HCT116 (cell line): ENCODE data around the gene ZNF618. TPM values are rescaled to one million over a fixed set of nuclear protein-coding genes. Genes with fewer than 3 reads are reported as not detected.

Experiments used
- ATAC-seq: fragments of 200-7000 bp; cut with Tn5 transposase; 2 replicates; pipeline ENCODE4 v1.9.1; 2020; ENCODE audit warnings: mild to moderate bottlenecking, moderate library complexity
- BruUV-seq: library from RNA; stranded (reverse); fragments of 400-500 nt; replicated peaks from 2 replicates; lab custom pipeline; 2021; lab: Mats Ljungman, UMichigan
- CTCF ChIA-PET: fragments of 300-600 bp; sonication (Branson Sonifier 250); formaldehyde crosslinking; loops from one replicate; lab custom pipeline; 2021; ENCODE audit warnings: antibody characterized with exemption; lab: Charles Lee
- POLR2A ChIA-PET: fragments of 300-600, 350-600 bp; sonication (Branson Sonifier 250); formaldehyde crosslinking; loops from one replicate; lab custom pipeline; 2021; ENCODE audit warnings: antibody characterized with exemption; lab: Charles Lee
- RAD21 ChIA-PET, 2 experiments: fragments of 300-600 bp; sonication (Branson Sonifier 250); formaldehyde crosslinking; loops; one replicate each; lab custom pipeline; 2023; ENCODE audit warnings: low total read pairs in 2 of 2; ENCODE audit not compliant: uncharacterized antibody in 2 of 2, unreplicated experiment in 2 of 2, low non-redundant PET in 1 of 2; lab: Charles Lee
- DNase-seq: peaks from one replicate; pipeline ENCODE4 v3.0.0-alpha.2; 2010; ENCODE audit warnings: low read depth, low spot score
- H2AFZ ChIP-seq: fragments of 200-600 bp; shearing (Covaris generic), sonication (generic); 2 replicates; pipeline ENCODE4 v1.6.1; 2017; ENCODE audit warnings: low read depth, mixed run types, mixed read lengths, antibody characterized with exemption, low read length; ENCODE audit not compliant: poor library complexity, severe bottlenecking
- H3K27ac ChIP-seq: 2 replicates; pipeline ENCODE4 v1.5.1; 2012; ENCODE audit warnings: low read depth, low read length
- H3K27me3 ChIP-seq: fragments of 200-600 bp; sonication (generic); 2 replicates; pipeline ENCODE4 v1.6.1; 2016; ENCODE audit warnings: mixed run types, low read length, mixed read lengths; ENCODE audit not compliant: insufficient read depth
- H3K36me3 ChIP-seq, 2 experiments: fragments of 200-500 bp in 1 of 2; fragments of 200-600 bp in 1 of 2; sonication (Bioruptor generic) in 1 of 2; sonication (generic) in 1 of 2; 2 replicates each; pipeline versions ENCODE4 v1.5.1 to v1.6.1; 2014 to 2016; ENCODE audit warnings: low read length in 2 of 2, inconsistent platforms in 1 of 2, mixed read lengths in 1 of 2, mixed run types in 1 of 2; ENCODE audit not compliant: insufficient read depth in 2 of 2, control insufficient read depth in 1 of 2
- H3K4me1 ChIP-seq, 2 experiments: fragments of 200-600 bp in 1 of 2; sonication (generic) in 1 of 2; 2 replicates each; pipeline versions ENCODE4 v1.5.1 to v1.6.1; 2012 to 2017; ENCODE audit warnings: low read length in 2 of 2, inconsistent platforms in 1 of 2, mild to moderate bottlenecking in 1 of 2, mixed read lengths in 1 of 2, mixed run types in 1 of 2, moderate library complexity in 1 of 2; ENCODE audit not compliant: insufficient read depth in 2 of 2, control insufficient read depth in 1 of 2
- H3K4me2 ChIP-seq: fragments of 200-600 bp; sonication (generic); 2 replicates; pipeline ENCODE4 v1.6.1; 2017; ENCODE audit warnings: mixed run types, low read length, mixed read lengths
- H3K4me3 ChIP-seq, 2 experiments: fragments of 200-600 bp in 1 of 2; sonication (generic) in 1 of 2; replicated peaks in 1 of 2; 2 replicates each; pipeline ENCODE4 v1.5.1; 2011 to 2016; ENCODE audit warnings: low read length in 2 of 2, control low read depth in 1 of 2, low read depth in 1 of 2, mild to moderate bottlenecking in 1 of 2, mixed read lengths in 1 of 2, mixed run types in 1 of 2
- H3K79me2 ChIP-seq: fragments of 200-600 bp; sonication (generic); 2 replicates; pipeline ENCODE4 v1.6.1; 2017; ENCODE audit warnings: mild to moderate bottlenecking, mixed run types, low read length, moderate library complexity, mixed read lengths; ENCODE audit not compliant: insufficient read depth
- H3K9ac ChIP-seq: fragments of 200-600 bp; sonication (generic); 2 replicates; pipeline ENCODE4 v1.6.1; 2016; ENCODE audit warnings: low read length, mixed read lengths
- H3K9me2 ChIP-seq: fragments of 200-600 bp; sonication (generic), shearing (Covaris generic); 2 replicates; pipeline ENCODE4 v1.6.1; 2017; ENCODE audit warnings: mixed run types, mild to moderate bottlenecking, moderate library complexity; ENCODE audit not compliant: insufficient read depth
- H3K9me3 ChIP-seq, 2 experiments: fragments of 200-500 bp in 1 of 2; fragments of 200-600 bp in 1 of 2; sonication (Bioruptor generic) in 1 of 2; sonication (generic) in 1 of 2; 2 replicates each; pipeline ENCODE4 v1.6.1; 2014 to 2017; ENCODE audit warnings: low read length in 2 of 2, mixed read lengths in 2 of 2, inconsistent platforms in 1 of 2, low read depth in 1 of 2, mild to moderate bottlenecking in 1 of 2, mixed run types in 1 of 2, moderate library complexity in 1 of 2; ENCODE audit not compliant: control insufficient read depth in 1 of 2, insufficient read depth in 1 of 2
- H4K20me1 ChIP-seq: fragments of 200-600 bp; sonication (generic), shearing (Covaris generic); 2 replicates; pipeline ENCODE4 v1.6.1; 2017; ENCODE audit warnings: mixed run types, mild to moderate bottlenecking, moderate library complexity; ENCODE audit not compliant: insufficient read depth
- CBX3 ChIP-seq: IDR thresholded peaks from 2 replicates; pipeline ENCODE4 v1.6.1; 2012; ENCODE audit warnings: low read depth
- EZH2 ChIP-seq: fragments of 200-600 bp; sonication (generic); IDR thresholded peaks from 2 replicates; pipeline ENCODE4 v1.6.1; 2017; ENCODE audit warnings: antibody characterized with exemption, mixed run types
- EZH2phosphoT487 ChIP-seq: fragments of 200-600 bp; IDR thresholded peaks from 2 replicates; pipeline ENCODE4 v1.6.1; 2018; ENCODE audit warnings: antibody characterized with exemption, borderline replicate concordance
- FOSL1 ChIP-seq: IDR thresholded peaks from 2 replicates; pipeline ENCODE4 v1.6.1; 2012; ENCODE audit warnings: low read depth
- RAD21 ChIP-seq: IDR thresholded peaks from 2 replicates; pipeline ENCODE4 v1.6.1; 2012; ENCODE audit warnings: low read depth, mild to moderate bottlenecking
- SIN3A ChIP-seq: IDR thresholded peaks from 2 replicates; pipeline ENCODE4 v1.6.1; 2012; ENCODE audit warnings: low read depth
- intact Hi-C: fragments of 100-400 bp; cut with micrococcal nuclease; formaldehyde crosslinking; loops from 2 replicates; pipeline ENCODE4 v1.10.0; 2022
- total RNA-seq: library from RNA; stranded (reverse); gene quantifications from one replicate; pipeline ENCODE4 v1.2.1, GENCODE V29; 2021; ENCODE audit not compliant: unreplicated experiment
- TF ChIP-seq, protein P1 (sequence below): IDR thresholded peaks from 2 replicates; pipeline ENCODE4 v1.6.1; 2011; ENCODE audit warnings: mild to moderate bottlenecking, low read length, moderate library complexity; ENCODE audit not compliant: insufficient replicate concordance; ENCODE audit errors: extremely low read depth
- TF ChIP-seq, protein P2 (sequence below), 3 experiments: fragments of 200-600 bp in 1 of 3; sonication (generic) in 1 of 3; IDR thresholded peaks in 2 of 3; conservative IDR thresholded peaks in 1 of 3; 2 replicates each; pipeline ENCODE4 v1.5.1; 2012 to 2017; ENCODE audit warnings: low read depth in 2 of 3, low read length in 2 of 3, antibody characterized with exemption in 1 of 3, borderline replicate concordance in 1 of 3, control low read depth in 1 of 3, mild to moderate bottlenecking in 1 of 3, mixed read lengths in 1 of 3, mixed run types in 1 of 3, moderate library complexity in 1 of 3; ENCODE audit not compliant: insufficient read depth in 1 of 3
- TF ChIP-seq, protein P3 (sequence below): IDR thresholded peaks from 2 replicates; pipeline ENCODE4 v1.6.1; 2012

The ZNF618 gene
- total RNA-seq, 1 experiment from 2014 or later, result 13.5 TPM

DNA sequence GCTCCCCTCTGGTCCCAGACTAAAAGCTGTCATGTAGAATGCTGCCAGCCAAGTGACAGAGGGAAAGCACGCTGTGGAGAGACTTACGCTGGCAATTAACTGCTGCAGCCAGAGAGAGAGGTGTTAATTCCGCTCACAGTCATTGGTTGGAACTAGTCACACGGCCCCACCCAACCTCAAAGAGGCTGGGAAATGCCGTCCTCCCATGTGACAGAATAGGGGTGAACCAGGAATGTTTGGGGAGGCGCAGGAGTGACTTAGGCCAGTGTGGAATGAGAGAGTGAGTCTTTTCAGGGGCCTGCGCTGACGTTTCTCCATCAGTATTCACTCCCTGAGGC is 114.4 kb downstream of the ZNF618 start (continued):
- TF ChIP-seq, protein P1, sequence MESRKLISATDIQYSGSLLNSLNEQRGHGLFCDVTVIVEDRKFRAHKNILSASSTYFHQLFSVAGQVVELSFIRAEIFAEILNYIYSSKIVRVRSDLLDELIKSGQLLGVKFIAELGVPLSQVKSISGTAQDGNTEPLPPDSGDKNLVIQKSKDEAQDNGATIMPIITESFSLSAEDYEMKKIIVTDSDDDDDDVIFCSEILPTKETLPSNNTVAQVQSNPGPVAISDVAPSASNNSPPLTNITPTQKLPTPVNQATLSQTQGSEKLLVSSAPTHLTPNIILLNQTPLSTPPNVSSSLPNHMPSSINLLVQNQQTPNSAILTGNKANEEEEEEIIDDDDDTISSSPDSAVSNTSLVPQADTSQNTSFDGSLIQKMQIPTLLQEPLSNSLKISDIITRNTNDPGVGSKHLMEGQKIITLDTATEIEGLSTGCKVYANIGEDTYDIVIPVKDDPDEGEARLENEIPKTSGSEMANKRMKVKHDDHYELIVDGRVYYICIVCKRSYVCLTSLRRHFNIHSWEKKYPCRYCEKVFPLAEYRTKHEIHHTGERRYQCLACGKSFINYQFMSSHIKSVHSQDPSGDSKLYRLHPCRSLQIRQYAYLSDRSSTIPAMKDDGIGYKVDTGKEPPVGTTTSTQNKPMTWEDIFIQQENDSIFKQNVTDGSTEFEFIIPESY, result no peak
- TF ChIP-seq SIN3A (no peak), CBX3 (no peak), FOSL1 (no peak), EZH2 (no peak)
- TF ChIP-seq, protein P2, sequence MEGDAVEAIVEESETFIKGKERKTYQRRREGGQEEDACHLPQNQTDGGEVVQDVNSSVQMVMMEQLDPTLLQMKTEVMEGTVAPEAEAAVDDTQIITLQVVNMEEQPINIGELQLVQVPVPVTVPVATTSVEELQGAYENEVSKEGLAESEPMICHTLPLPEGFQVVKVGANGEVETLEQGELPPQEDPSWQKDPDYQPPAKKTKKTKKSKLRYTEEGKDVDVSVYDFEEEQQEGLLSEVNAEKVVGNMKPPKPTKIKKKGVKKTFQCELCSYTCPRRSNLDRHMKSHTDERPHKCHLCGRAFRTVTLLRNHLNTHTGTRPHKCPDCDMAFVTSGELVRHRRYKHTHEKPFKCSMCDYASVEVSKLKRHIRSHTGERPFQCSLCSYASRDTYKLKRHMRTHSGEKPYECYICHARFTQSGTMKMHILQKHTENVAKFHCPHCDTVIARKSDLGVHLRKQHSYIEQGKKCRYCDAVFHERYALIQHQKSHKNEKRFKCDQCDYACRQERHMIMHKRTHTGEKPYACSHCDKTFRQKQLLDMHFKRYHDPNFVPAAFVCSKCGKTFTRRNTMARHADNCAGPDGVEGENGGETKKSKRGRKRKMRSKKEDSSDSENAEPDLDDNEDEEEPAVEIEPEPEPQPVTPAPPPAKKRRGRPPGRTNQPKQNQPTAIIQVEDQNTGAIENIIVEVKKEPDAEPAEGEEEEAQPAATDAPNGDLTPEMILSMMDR (IDR thresholded peaks at IDR 0.05 in 2 of 3, conservative IDR thresholded peaks at IDR 0.05 in 1 of 3; ENCODE audit: borderline replicate concordance in 1 of 3, insufficient read depth in 1 of 3, low read depth in 2 of 3, low read length in 2 of 3), result no peak

DNA sequence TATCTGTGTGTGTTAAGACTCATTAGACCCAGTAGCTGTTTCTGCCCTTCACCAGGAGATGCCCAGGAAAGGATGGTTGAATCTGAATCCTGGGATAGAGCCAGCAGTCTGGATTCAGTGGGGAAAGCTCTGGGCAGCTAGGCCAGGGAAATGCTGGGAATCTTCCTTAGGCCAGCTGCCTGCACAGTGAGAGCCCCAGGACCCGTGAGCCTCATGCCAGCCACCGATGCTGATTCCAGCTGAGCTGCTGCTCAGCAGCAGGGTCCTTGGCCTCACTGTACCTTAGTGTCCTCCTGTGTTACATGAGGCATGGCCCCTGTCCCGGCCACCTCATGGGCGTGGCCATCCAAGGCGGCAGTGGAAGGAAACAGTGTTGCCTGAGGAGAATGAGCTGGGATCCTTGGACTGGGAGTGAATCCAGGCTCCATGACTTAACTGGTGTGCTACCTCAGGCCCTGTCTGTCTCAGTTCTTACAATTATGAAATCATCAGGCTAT is 114.9 kb downstream of the ZNF618 start:
- no peaks in the 10 kb centered on the region for H3K27me3 ChIP-seq
- H3K27ac ChIP-seq, result no peak overlapping the region
- no TSS peak for BruUV-seq
- intact Hi-C loops, result no loop called here
- no peak overlapping the region for H3K9ac ChIP-seq
- no peaks in the 10 kb centered on the region for H3K9me3 ChIP-seq
- H3K4me1 ChIP-seq, result peaks cover 0 to 3% of the 10 kb centered on the region in 2 experiments; a peak in 1 of 4 replicates
- TF ChIP-seq EZH2 (no peak), RAD21 (no peak), EZH2phosphoT487 (no peak)
- TF ChIP-seq, protein P3, sequence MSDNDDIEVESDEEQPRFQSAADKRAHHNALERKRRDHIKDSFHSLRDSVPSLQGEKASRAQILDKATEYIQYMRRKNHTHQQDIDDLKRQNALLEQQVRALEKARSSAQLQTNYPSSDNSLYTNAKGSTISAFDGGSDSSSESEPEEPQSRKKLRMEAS, result no peak
- TF ChIP-seq, all 23 proteins: peak for 0
- Histone ChIP-seq H3K4me3 (no peak overlapping the region), H2AFZ (no peak overlapping the region), H3K9me2 (no peaks in the 10 kb centered on the region), H4K20me1 (no peaks in the 10 kb centered on the region), H3K36me3 (no peaks in the 10 kb centered on the region), H3K79me2 (no peaks in the 10 kb centered on the region), H3K4me2 (no peak overlapping the region)
- ATAC-seq, result no peak
- no peak for DNase-seq
- ChIA-PET CTCF (no interaction called here), RAD21 (no interaction called here), POLR2A (no interaction called here)
